Measurements from ENCODE around the gene GIPC1. TPM values are rescaled to one million over a fixed set of nuclear protein-coding genes. Genes with fewer than 3 reads are reported as not detected.

Gene GIPC1
- total RNA-seq, 1 experiment from 2014 or later: 103 TPM

DNA sequence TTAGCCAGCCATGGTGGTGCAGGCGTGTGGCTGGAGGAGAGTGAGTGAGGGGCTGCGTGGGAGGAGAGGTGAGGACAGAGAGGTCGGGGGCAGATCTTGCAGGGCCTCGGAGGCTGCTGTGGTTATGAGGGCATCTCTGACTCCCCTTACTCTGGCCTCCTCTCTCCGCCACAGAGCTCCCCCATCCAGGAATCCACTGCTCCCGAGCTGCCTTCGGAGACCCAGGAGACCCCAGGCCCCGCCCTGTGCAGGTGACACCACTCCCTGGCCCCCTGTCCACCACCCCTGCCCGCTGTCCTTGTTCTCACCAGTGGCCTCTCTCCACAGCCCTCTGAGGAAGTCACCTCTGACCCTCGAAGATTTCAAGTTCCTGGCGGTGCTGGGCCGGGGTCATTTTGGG is 28.5 kb downstream of the GIPC1 start:
- H3K27ac ChIP-seq (ENCODE audit: low read depth, low read length): no peak overlapping the region
- H2AFZ ChIP-seq (ENCODE audit: low read depth, low read length, poor library complexity, severe bottlenecking): no peak overlapping the region
- H3K4me1 ChIP-seq (ENCODE audit: control insufficient read depth in 1 of 2, insufficient read depth in 2 of 2, low read length in 2 of 2): peaks cover 0 to 7% of the 10 kb centered on the region in 2 experiments; a peak in 3 of 4 replicates
- peaks cover 15 to 16% of the 10 kb centered on the region in 2 experiments for H3K36me3 ChIP-seq (ENCODE audit: control insufficient read depth in 1 of 2, insufficient read depth in 2 of 2, low read length in 2 of 2)
- H3K4me2 ChIP-seq (ENCODE audit: low read length): no peak overlapping the region
- POLR2A ChIA-PET: no interaction called here
- H3K27me3 ChIP-seq (ENCODE audit: insufficient read depth, low read length): no peaks in the 10 kb centered on the region
- no peaks in the 10 kb centered on the region for H3K79me2 ChIP-seq (ENCODE audit: insufficient read depth, low read length)
- H3K9me3 ChIP-seq (ENCODE audit: control insufficient read depth in 1 of 2, insufficient read depth in 1 of 2, low read depth in 1 of 2, low read length in 2 of 2): no peaks in the 10 kb centered on the region
- no peak for DNase-seq (ENCODE audit: low read depth, low spot score)
- TF ChIP-seq JUND (IDR thresholded peaks at IDR 0.05): no peak
- no peak for TF ChIP-seq POLR2A (IDR thresholded peaks at IDR 0.05; ENCODE audit: borderline replicate concordance, extremely low read depth, insufficient read depth, insufficient read length)
- TF ChIP-seq, protein P1, sequence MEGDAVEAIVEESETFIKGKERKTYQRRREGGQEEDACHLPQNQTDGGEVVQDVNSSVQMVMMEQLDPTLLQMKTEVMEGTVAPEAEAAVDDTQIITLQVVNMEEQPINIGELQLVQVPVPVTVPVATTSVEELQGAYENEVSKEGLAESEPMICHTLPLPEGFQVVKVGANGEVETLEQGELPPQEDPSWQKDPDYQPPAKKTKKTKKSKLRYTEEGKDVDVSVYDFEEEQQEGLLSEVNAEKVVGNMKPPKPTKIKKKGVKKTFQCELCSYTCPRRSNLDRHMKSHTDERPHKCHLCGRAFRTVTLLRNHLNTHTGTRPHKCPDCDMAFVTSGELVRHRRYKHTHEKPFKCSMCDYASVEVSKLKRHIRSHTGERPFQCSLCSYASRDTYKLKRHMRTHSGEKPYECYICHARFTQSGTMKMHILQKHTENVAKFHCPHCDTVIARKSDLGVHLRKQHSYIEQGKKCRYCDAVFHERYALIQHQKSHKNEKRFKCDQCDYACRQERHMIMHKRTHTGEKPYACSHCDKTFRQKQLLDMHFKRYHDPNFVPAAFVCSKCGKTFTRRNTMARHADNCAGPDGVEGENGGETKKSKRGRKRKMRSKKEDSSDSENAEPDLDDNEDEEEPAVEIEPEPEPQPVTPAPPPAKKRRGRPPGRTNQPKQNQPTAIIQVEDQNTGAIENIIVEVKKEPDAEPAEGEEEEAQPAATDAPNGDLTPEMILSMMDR (IDR thresholded peaks at IDR 0.05 in 2 of 3, conservative IDR thresholded peaks at IDR 0.05 in 1 of 3; ENCODE audit: borderline replicate concordance in 1 of 3, insufficient read depth in 1 of 3, low read depth in 2 of 3, low read length in 2 of 3): no peak
- TF ChIP-seq ELF1 (IDR thresholded peaks at IDR 0.05; ENCODE audit: borderline replicate concordance, low read depth): no peak
- no peak for TF ChIP-seq ZNF274 (IDR thresholded peaks at IDR 0.05; ENCODE audit: low read depth, low read length)
- no peak for TF ChIP-seq CBX3 (IDR thresholded peaks at IDR 0.05; ENCODE audit: low read depth)
- TF ChIP-seq, protein P2, sequence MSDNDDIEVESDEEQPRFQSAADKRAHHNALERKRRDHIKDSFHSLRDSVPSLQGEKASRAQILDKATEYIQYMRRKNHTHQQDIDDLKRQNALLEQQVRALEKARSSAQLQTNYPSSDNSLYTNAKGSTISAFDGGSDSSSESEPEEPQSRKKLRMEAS (IDR thresholded peaks at IDR 0.05): no peak
- no peak for TF ChIP-seq TCF7L2 (IDR thresholded peaks at IDR 0.05; ENCODE audit: borderline replicate concordance, extremely low read depth, insufficient read depth, insufficient read length)
- TF ChIP-seq SRF (IDR thresholded peaks at IDR 0.05; ENCODE audit: low read depth): no peak
- TF ChIP-seq SP1 (IDR thresholded peaks at IDR 0.05; ENCODE audit: low read depth): no peak
- TF ChIP-seq, protein P3, sequence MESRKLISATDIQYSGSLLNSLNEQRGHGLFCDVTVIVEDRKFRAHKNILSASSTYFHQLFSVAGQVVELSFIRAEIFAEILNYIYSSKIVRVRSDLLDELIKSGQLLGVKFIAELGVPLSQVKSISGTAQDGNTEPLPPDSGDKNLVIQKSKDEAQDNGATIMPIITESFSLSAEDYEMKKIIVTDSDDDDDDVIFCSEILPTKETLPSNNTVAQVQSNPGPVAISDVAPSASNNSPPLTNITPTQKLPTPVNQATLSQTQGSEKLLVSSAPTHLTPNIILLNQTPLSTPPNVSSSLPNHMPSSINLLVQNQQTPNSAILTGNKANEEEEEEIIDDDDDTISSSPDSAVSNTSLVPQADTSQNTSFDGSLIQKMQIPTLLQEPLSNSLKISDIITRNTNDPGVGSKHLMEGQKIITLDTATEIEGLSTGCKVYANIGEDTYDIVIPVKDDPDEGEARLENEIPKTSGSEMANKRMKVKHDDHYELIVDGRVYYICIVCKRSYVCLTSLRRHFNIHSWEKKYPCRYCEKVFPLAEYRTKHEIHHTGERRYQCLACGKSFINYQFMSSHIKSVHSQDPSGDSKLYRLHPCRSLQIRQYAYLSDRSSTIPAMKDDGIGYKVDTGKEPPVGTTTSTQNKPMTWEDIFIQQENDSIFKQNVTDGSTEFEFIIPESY (IDR thresholded peaks at IDR 0.05; ENCODE audit: extremely low read depth, insufficient replicate concordance, low read length): no peak
- no peaks in the 10 kb centered on the region for H4K20me1 ChIP-seq (ENCODE audit: insufficient read depth)
- no peak for ATAC-seq
- intact Hi-C loops (cut with micrococcal nuclease): no loop called here
- H3K9ac ChIP-seq (ENCODE audit: low read length): no peak overlapping the region
- no peak overlapping the region for H3K4me3 ChIP-seq (replicated peaks in 1 of 2; ENCODE audit: low read depth in 1 of 2, low read length in 2 of 2)
- RAD21 ChIA-PET (ENCODE audit: low non-redundant PET in 1 of 2, low total read pairs in 2 of 2, uncharacterized antibody in 2 of 2, unreplicated experiment in 2 of 2): no interaction called here
- CTCF ChIA-PET: interaction anchor here (0.6 kb wide), 1 partner anchor 19 kb away, joined by 3 read pairs; no protein-coding TSS in a partner anchor
- no TSS peak for BruUV-seq (replicated peaks)
- no peaks in the 10 kb centered on the region for H3K9me2 ChIP-seq (ENCODE audit: insufficient read depth)

Measured in HCT116 (cell line).